Prostate gland (tissue), 2 donors: ENCODE results near the gene TCERG1L.

Experiments used
- CTCF ChIP-seq, 4 experiments: fragments of 200-600 bp in 2 of 4; fragments of 450-650 bp in 2 of 4; sonication (generic) in 2 of 4; IDR thresholded peaks; 1 replicate in 3 of 4; 2 replicates in 1 of 4; pipeline ENCODE4 v1.5.1; 2016 to 2019; ENCODE audit warnings: antibody characterized with exemption in 4 of 4, mild to moderate bottlenecking in 2 of 4, moderate library complexity in 2 of 4
- POLR2A ChIP-seq: fragments of 450-650 bp; IDR thresholded peaks from one replicate; pipeline ENCODE4 v1.6.1; 2016; ENCODE audit warnings: antibody characterized with exemption, mild to moderate bottlenecking
- POLR2AphosphoS5 ChIP-seq: sonication (generic); formaldehyde crosslinking; IDR thresholded peaks from one replicate; pipeline ENCODE4 v1.6.1; 2017; ENCODE audit warnings: antibody characterized with exemption

GRCh38 chr10:131358741-131359442 is 47.4 kb upstream of the TCERG1L start:
- TF ChIP-seq CTCF (IDR thresholded peaks at IDR 0.05) (no peak), POLR2AphosphoS5 (no peak), POLR2A (no peak)
